ENCODE measurements around the gene RXRB. TPM values are rescaled to one million over a fixed set of nuclear protein-coding genes. Genes with fewer than 3 reads are reported as not detected.
"Not testable (repeated sequence)": the region's sequence is repeated elsewhere in the genome, so short reads cannot be mapped to it uniquely, and the experiment has no call there.

The RXRB gene
- total RNA-seq, 4 donors from 2014 or later = 17.8 to 27.3 (median 24.9) TPM

DNA sequence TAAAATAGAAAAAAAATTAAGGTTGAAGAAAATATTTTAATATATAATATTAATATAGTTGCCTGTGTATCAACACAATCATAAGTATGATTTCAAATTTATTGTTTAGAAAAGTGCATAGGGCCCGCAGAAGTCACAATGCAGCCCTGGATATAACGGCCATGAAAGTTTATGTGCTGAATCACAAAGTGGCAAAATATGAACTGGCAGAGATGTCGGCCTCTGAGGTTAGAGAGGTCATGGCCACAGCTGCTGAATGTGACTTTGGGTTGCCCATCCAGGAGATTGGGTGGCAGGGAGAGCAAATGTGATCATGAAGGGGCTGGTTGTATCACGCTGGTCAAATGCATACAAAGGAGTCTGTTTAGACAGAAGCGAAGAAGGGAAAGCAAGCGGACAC, 43.9 kb downstream of the RXRB start:
- DNase-seq (ENCODE audit: low spot score in 2 of 2) = no peak
- WGBS, 2 donors = 78 to 92% methylated on average over 6 of the region's 6 CpGs
- intact Hi-C loops (cut with DNase I; ENCODE audit: low total_unique reads) = no loop called here
- H3K4me3 ChIP-seq (ENCODE audit: low read depth, poor library complexity, severe bottlenecking) = no peak overlapping the region
- TF ChIP-seq, protein P1, sequence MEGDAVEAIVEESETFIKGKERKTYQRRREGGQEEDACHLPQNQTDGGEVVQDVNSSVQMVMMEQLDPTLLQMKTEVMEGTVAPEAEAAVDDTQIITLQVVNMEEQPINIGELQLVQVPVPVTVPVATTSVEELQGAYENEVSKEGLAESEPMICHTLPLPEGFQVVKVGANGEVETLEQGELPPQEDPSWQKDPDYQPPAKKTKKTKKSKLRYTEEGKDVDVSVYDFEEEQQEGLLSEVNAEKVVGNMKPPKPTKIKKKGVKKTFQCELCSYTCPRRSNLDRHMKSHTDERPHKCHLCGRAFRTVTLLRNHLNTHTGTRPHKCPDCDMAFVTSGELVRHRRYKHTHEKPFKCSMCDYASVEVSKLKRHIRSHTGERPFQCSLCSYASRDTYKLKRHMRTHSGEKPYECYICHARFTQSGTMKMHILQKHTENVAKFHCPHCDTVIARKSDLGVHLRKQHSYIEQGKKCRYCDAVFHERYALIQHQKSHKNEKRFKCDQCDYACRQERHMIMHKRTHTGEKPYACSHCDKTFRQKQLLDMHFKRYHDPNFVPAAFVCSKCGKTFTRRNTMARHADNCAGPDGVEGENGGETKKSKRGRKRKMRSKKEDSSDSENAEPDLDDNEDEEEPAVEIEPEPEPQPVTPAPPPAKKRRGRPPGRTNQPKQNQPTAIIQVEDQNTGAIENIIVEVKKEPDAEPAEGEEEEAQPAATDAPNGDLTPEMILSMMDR (IDR thresholded peaks at IDR 0.05) = no peak
- no peak for TF ChIP-seq POLR2A (IDR thresholded peaks at IDR 0.05)

DNA sequence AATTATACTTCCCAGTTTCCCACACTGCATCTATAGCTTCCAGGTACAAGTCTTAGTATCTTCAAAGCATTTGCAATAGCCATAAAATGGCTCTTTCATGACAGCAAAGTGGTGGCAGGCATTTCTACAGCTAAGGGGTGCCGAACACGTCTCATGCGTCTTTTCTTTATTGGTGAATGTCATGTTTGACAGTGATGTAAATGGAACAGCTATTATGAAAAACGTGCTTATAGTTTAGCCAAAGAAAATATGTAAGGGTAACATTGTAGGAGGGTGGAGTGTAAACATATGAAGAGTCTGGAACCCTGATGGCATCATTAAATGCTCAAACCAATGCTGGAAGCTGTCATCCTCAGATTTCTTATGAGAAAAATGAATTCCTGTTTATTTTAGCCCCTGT, 46.1 kb downstream of the RXRB start:
- no peak for TF ChIP-seq POLR2A (IDR thresholded peaks at IDR 0.05)
- TF ChIP-seq, protein P1 (IDR thresholded peaks at IDR 0.05) = no peak
- WGBS, 2 donors = 56 to 58% methylated on average over 4 of the region's 4 CpGs
- H3K4me3 ChIP-seq (ENCODE audit: low read depth, poor library complexity, severe bottlenecking) = no peak overlapping the region
- intact Hi-C loops (cut with DNase I; ENCODE audit: low total_unique reads) = no loop called here
- DNase-seq (ENCODE audit: low spot score in 2 of 2) = no peak

DNA sequence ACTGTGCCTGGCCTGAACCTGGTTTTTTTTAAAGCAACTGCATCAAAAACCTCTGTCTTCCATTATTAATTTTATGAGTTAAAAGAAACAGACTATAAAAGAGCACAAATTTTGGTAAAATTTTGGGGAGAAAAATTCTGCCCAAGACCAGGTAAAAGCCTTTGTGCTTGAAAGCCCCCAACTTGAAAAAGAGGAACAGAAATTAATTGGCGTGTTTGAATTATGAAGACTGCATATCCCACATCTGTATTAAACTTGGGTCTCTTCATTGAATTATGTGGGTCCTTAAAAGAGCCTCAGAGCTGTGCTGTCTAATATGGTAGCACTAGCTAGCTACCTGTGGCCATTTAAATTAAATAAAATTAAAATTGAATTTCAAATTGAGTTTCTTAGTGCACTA, 49.4 kb downstream of the RXRB start:
- intact Hi-C loops (cut with DNase I; ENCODE audit: low total_unique reads) = no loop called here
- no peak for DNase-seq (ENCODE audit: low spot score in 2 of 2)
- 86 to 92% methylated on average over 1 of the region's 1 CpG for WGBS, 2 donors
- no peak overlapping the region for H3K4me3 ChIP-seq (ENCODE audit: low read depth, poor library complexity, severe bottlenecking)
- no peak for TF ChIP-seq POLR2A (IDR thresholded peaks at IDR 0.05)
- TF ChIP-seq, protein P1 (IDR thresholded peaks at IDR 0.05) = no peak

DNA sequence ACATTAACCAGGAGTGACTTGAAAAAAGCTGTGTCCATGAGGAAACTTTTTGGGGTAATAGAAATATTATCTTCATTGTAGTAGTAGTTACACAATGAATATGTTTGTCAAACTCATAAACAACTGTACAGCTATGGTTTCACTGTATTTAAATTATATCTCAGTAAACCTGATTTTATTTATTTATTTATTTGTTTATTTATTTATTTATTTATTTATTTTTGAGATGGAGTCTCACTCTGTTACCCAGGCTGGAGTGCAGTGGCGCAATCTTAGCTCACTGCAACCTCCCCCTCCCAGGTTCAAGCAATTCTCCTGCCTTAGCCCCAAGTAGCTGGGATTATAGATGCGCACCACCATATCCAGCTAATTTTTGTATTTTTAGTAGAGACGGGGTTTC, 49.9 kb downstream of the RXRB start:
- intact Hi-C loops (cut with DNase I; ENCODE audit: low total_unique reads); H3K4me3 ChIP-seq (ENCODE audit: low read depth, poor library complexity, severe bottlenecking); DNase-seq (ENCODE audit: low spot score in 2 of 2): not testable (repeated sequence)
- WGBS, 2 donors = 95 to 96% methylated on average over 3 of the region's 3 CpGs

DNA sequence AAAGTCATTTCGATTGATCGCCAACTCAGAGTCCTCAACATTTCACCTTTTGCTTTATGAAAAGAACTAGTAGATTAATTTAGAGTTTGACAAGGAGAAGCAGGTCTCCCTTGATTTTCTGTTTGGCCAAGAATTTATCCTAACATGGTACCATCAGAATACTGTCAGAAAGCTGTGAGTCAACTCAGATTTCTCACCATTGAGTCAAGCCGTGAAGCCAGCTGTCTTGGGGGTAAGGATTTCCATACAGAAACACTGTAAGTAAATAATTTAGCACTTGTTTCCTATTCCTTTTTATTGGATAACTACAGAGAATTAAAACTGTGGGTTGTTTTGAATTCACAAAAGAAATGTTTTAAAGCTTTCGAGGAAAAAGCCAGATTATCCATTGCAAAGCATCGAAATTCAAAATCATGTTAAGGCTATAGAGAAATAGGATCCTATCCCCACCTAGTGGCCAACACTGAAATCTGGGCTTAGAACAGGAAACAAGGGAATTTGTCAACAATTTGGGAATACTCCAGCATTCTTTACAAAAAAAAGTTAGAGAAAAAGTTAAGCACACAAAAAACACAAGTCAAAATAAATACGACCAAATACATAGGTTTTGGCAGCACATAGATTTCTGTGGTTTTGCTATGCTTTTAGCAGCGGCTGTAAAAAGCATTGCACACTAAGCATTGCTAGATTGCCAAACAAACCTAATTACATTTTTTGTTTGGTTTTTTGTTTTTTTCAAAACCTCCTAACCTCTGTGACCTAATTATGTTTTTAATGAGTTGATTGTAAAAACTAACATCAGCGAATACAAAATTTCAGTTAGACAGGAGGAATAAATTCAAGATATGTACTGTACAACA, 52.4 kb downstream of the RXRB start:
- no peak overlapping the region for H3K4me3 ChIP-seq (ENCODE audit: low read depth, poor library complexity, severe bottlenecking)
- DNase-seq (ENCODE audit: low spot score in 2 of 2) = no peak
- WGBS, 2 donors = 42% methylated on average over 8 of the region's 8 CpGs
- TF ChIP-seq POLR2A (IDR thresholded peaks at IDR 0.05) = no peak
- TF ChIP-seq, protein P1 (IDR thresholded peaks at IDR 0.05) = no peak
- intact Hi-C loops (cut with DNase I; ENCODE audit: low total_unique reads) = loop anchor here (10.0 kb wide), 1 partner anchor 133 kb away; no protein-coding TSS in a partner anchor

DNA sequence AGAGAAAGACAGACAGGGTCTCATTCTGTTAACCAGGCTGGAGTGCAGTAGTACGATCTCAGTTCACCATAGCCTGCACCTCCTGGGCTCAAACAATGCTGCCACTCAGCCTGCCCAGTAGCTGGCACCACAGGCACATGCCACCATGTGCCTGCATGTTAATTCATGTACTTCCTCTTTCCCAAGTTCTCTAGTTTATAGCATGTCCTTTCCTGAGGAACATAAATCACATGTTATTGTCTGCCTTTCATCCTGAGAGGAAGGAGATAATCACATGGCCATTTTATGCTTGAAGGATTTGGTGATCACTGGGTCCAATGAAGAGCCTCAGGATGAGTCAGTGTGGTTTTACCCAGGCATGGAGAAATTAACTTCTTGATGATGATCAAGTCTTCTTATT, 56.1 kb downstream of the RXRB start:
- DNase-seq (ENCODE audit: low spot score in 2 of 2) = peak in 1 of 2 donors; percentile 36
- no peak for TF ChIP-seq POLR2A (IDR thresholded peaks at IDR 0.05)
- TF ChIP-seq, protein P1 (IDR thresholded peaks at IDR 0.05) = no peak
- WGBS, 2 donors = 0 to 14% methylated on average over 1 of the region's 1 CpG
- intact Hi-C loops (cut with DNase I; ENCODE audit: low total_unique reads) = loop anchor here (10.0 kb wide), 1 partner anchor 130 kb away; no protein-coding TSS in a partner anchor
- no peak overlapping the region for H3K4me3 ChIP-seq (ENCODE audit: low read depth, poor library complexity, severe bottlenecking)

MicroRNAs within 50 kb of the gene (microRNA counts, 767-probe panel; counts per million panel counts)
- microRNA hsa-miR-219-1-3p (0 to 358 counts per million in 2 donors), microRNA hsa-miR-219-5p (0 to 358 counts per million in 2 donors)

Small RNA genes lying within 50 kb of the gene (microRNA-seq; reads per million reads assigned to microRNA genes)
- gene MIR219A1 (ENCODE audit: borderline number of aligned reads in 1 of 2, borderline replicate concordance in 2 of 2) = 1.1 to 4.8 reads per million in 2 donors

Other genes with a start within 250 kb of the RXRB start
- gene HLA-DMA, start 247.6 kb downstream of the RXRB start, total RNA-seq = 10 to 100 TPM; 11.5 to 33.4 (median 22.4) TPM
- 100 to 1,000 TPM in 3 of 4 donors, 10 to 100 TPM in 1; 97.5 to 130 (median 119) TPM for gene BRD2, start 232.1 kb downstream of the RXRB start, total RNA-seq
- 10 to 100 TPM in 3 of 4 donors, 1 to 10 TPM in 1; 4.3 to 47.9 (median 13.4) TPM for gene HLA-DOA, start 191.1 kb downstream of the RXRB start, total RNA-seq
- 100 to 1,000 TPM in 2 of 4 donors, 10 to 100 TPM in 2; 57.1 to 127 (median 96.8) TPM for gene HLA-DPA1, start 127.0 kb downstream of the RXRB start, total RNA-seq
- 10 to 100 TPM; 48.1 to 84.0 (median 63.3) TPM for gene HLA-DPB1, start 124.7 kb downstream of the RXRB start, total RNA-seq
- under 1 TPM; 0.16 to 0.30 (median 0.28) TPM for gene COL11A2, start 8.2 kb downstream of the RXRB start, total RNA-seq
- 10 to 100 TPM; 35.4 to 52.7 (median 39.1) TPM for gene SLC39A7, start 202 bp upstream of the RXRB start, total RNA-seq
- 10 to 100 TPM; 39.3 to 49.5 (median 41.8) TPM for gene HSD17B8, start 4.0 kb upstream of the RXRB start, total RNA-seq
- 10 to 100 TPM; 10.0 to 22.1 (median 13.7) TPM for gene RING1, start 7.8 kb upstream of the RXRB start, total RNA-seq
- 10 to 100 TPM; 33.3 to 51.0 (median 44.4) TPM for gene VPS52, start 71.2 kb upstream of the RXRB start, total RNA-seq
- 1,000 to 10,000 TPM; 4,043 to 6,696 (median 6,204) TPM for gene RPS18, start 71.4 kb upstream of the RXRB start, total RNA-seq
- gene B3GALT4, start 76.5 kb upstream of the RXRB start, total RNA-seq = 10 to 100 TPM; 24.8 to 31.0 (median 26.3) TPM
- 10 to 100 TPM; 38.4 to 57.2 (median 47.0) TPM for gene WDR46, start 88.6 kb upstream of the RXRB start, total RNA-seq
- gene PFDN6, start 88.9 kb upstream of the RXRB start, total RNA-seq = 10 to 100 TPM; 22.6 to 36.3 (median 35.3) TPM
- gene RGL2, start 98.3 kb upstream of the RXRB start, total RNA-seq = 10 to 100 TPM; 79.7 to 95.3 (median 84.4) TPM
- gene TAPBP, start 113.4 kb upstream of the RXRB start, total RNA-seq = 100 to 1,000 TPM in 1 of 4 donors, 10 to 100 TPM in 3; 80.3 to 122 (median 92.0) TPM
- 10 to 100 TPM; 25.0 to 53.7 (median 35.8) TPM for gene ZBTB22, start 117.1 kb upstream of the RXRB start, total RNA-seq
- 10 to 100 TPM; 41.2 to 45.4 (median 43.3) TPM for gene DAXX, start 122.3 kb upstream of the RXRB start, total RNA-seq
- gene KIFC1, start 191.2 kb upstream of the RXRB start, total RNA-seq = 10 to 100 TPM in 1 of 4 donors, 1 to 10 TPM in 3; 4.1 to 14.6 (median 9.3) TPM
- 10 to 100 TPM; 40.9 to 73.0 (median 64.8) TPM for gene PHF1, start 210.3 kb upstream of the RXRB start, total RNA-seq
- gene CUTA, start 217.4 kb upstream of the RXRB start, total RNA-seq = 100 to 1,000 TPM in 3 of 4 donors, 10 to 100 TPM in 1; 96.5 to 162 (median 153) TPM
- gene SYNGAP1, start 219.4 kb upstream of the RXRB start, total RNA-seq = 10 to 100 TPM in 2 of 4 donors, 1 to 10 TPM in 2; 7.5 to 21.1 (median 9.4) TPM

All from lower leg skin (tissue), 4 donors.